ENCODE measurements around the gene SV2C. TPM values are rescaled to one million over a fixed set of nuclear protein-coding genes. Genes with fewer than 3 reads are reported as not detected.
"Not testable (repeated sequence)": the region's sequence is repeated elsewhere in the genome, so short reads cannot be mapped to it uniquely, and the experiment has no call there.

SV2C gene
- total RNA-seq, 1 donor from 2014 or later = 0.05 TPM

DNA sequence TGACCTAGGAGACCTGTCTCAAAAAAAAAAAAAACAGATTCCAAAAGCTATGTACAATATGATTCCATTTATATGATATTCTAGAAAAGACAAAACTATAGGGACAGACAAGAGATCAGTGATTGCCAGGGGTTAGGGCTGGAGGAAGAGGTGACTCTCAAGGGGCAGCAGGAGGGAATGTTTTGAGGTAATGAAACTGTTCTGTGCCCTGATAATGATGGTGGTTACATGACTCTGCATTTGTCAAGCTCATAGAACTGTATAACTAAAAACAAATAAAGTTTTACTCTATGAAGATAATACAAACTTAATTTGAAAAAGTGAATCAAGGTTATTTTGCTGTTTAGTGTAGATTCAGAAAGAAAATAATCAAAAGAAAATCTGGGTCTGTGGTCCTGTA lies 194.6 kb downstream of the SV2C start:
- DNase-seq = no peak
- no peak for ATAC-seq
- intact Hi-C loops (cut with micrococcal nuclease) = no loop called here

DNA sequence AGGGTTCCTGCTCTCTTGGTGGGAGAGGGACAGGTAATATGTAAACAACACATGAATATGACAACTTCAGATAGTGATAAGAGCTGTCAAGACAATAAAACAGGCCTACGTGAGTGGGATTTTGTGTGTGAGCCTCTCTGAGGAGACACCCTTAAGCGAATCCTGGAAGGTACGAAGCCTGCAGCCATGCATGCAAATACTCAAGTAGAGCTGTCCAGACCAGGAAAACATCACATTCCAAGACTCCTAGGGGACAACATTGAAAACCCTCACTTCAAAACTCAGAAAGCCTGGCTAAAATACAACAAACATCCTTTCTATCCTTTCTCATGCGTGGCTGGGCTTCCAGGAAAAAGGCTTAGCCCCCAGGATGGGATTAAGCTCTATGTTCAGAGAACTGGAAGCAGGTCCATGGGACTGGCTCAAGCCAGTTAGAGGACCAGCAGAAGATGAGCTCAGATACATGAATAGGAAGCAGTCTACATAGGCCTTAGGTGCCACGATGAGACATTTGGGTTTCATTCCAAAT lies 195.1 kb downstream of the SV2C start:
- DNase-seq = no peak
- ATAC-seq = no peak
- intact Hi-C loops (cut with micrococcal nuclease) = no loop called here

DNA sequence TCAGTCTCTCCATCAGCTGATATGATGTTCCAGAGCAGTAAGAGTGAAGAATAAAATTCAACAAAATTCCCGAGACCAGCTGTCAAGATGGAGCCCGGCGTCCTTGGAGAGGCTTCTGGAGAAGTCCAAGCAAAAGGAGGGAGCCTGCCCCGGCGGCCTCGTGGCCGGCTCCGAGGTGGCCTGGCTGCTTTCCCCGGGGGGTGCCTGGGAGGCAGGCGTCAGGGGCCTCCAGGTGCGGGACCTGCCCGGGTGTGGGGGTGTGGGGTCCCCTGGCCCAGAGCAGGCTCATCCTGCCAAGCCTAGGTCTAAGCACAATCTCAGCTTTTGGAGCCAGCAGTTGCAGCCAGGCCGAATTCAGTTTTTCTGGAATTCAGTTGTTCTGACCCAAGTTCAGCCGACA lies 197.3 kb downstream of the SV2C start:
- intact Hi-C loops (cut with micrococcal nuclease) = no loop called here
- ATAC-seq (no peak), DNase-seq (no peak)

DNA sequence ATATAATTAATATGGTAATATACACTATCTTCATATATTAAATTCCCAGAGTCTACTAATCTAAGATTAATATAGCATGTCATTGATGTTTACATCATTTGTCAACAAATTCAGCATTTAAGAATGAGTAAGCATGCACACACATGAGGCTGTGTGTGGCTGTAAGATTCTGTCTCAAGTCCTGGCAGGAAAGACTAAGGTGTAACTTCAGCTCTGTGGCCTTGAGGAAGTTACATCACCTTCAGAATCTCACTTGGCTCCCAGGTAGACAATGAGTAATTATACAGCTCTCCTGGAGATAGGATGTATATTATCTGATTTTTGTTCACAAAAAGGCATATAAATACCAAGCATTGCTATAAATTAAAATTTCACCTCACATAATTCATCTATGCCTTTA lies 200.5 kb downstream of the SV2C start:
- no peak for DNase-seq
- intact Hi-C loops (cut with micrococcal nuclease) = no loop called here
- no peak for ATAC-seq

DNA sequence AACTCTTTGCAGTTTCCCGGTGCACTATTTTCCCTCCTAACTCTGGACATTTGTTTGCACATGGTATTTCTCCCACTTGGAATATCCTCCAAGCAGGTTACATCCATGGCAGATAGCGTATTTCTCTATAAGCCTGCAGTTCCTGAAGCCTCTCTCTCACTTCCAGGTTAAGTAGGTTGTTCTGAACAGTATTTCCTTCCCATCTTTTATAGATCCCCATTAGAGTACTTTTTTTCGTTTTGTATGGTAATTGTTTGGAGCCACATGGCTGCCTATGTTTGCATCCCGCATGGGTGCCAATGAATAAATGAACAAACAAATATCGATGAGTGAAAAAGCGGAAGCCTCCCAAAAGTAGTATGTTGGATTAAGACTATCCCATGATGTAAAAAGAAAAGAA lies 206.5 kb downstream of the SV2C start:
- no peak for DNase-seq
- ATAC-seq = no peak
- intact Hi-C loops (cut with micrococcal nuclease) = no loop called here

GRCh38 chr5:76290321-76290757 lies 207.2 kb downstream of the SV2C start:
- no peak for ATAC-seq
- intact Hi-C loops (cut with micrococcal nuclease) = no loop called here
- no peak for DNase-seq

GRCh38 chr5:76291305-76292077 lies 208.3 kb downstream of the SV2C start:
- DNase-seq = no peak
- ATAC-seq = no peak
- intact Hi-C loops (cut with micrococcal nuclease) = no loop called here

DNA sequence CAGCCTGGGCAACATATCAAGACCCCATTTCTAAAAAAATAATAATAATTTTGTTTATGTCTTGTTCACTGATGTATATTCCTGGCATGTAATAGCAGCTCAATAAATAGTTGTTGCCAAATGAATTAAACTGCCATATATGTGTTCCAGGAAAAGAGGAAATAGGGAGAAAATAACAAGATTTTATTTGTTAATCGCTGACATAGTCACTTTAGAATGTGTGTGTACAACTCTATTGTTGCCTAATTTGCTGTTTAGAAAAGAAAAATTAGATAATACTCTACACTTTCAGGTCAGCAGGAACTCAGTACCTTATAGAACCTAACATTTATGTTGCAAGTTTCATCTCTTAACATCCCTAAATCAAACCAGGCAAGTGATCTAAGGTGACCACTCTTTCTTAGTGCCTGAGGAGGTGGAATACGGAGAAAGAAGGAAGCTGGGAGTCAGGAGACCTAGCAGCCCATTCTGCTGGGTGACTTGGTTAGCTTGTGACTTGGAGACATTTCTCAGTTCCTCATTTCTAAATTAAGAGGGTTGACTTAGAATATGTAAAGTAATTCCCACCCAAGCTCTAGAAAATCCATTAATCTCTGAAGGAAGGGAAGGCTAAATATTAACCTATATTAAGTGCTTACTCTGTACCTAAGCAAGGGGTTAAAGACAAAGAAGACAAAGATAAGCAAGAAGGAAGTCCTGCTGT lies 209.6 kb downstream of the SV2C start:
- intact Hi-C loops (cut with micrococcal nuclease) = no loop called here
- peak; percentile 50 for ATAC-seq

DNA sequence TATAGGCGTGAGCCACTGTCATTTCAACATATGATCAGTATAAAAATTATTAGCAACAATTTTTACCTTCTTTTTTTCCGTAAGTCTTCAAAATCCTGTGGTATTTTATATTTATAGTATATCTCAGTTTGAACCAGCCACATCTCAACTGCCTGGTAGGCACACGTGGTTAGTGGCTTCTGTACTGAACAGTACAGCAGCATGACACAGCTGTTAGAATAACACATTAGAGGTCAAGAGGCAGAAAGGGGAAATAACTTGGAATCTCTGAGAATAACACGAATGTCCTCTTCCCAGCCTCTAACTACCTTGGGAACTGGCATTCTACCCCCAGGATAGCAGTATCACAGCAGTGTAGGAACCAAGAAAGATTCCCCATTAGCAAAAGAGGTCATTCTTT lies 211.4 kb downstream of the SV2C start:
- DNase-seq (no peak), ATAC-seq (peak; percentile 51)
- intact Hi-C loops (cut with micrococcal nuclease) = no loop called here

More for the DNA sequence above, 209.6 kb downstream of the SV2C start:
- DNase-seq = no peak

DNA sequence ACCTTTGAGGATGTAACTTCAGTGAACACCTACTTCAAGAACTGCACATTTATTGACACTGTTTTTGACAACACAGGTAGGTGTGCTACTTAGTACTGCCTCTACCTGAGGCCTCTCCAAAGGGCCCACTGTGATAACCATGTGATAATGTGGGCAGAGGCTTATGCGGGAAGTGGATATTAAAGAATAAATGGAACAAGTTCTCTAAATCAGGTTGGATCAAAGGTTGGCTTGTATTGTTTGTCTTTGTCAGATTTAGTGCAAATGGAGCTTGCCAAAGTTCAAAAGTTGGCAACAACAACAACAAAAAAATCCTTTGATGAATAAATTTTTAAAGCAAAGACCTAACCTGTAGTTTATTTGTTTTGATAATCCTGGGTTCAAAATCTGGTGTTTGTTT lies 215.7 kb downstream of the SV2C start:
- ATAC-seq (no peak), DNase-seq (no peak)
- intact Hi-C loops (cut with micrococcal nuclease) = no loop called here

DNA sequence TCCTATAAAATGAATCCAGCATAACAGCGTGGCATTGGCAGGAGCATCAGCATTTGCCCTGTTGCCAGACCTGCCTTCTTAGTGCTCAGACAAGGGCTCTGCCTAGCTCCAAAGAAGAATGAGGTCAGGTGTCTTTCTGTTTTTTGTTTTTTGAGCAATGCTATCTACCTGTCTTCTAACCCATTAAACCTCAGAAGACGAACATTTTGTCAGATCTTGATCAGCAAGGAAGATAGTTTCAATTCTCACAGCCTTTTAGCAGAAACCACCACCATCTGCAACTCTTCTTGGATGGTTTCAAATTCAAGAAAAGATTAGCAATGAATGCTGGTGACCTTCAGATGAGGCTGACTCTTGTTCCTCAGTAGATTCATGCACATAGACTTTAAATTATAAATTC lies 216.4 kb downstream of the SV2C start:
- intact Hi-C loops (cut with micrococcal nuclease) = no loop called here
- ATAC-seq (no peak), DNase-seq (no peak)

- ATAC-seq; intact Hi-C loops (cut with micrococcal nuclease); DNase-seq: not testable (repeated sequence)
Measured at GRCh38 chr5:76301932-76302331, 218.7 kb downstream of the SV2C start.

DNA sequence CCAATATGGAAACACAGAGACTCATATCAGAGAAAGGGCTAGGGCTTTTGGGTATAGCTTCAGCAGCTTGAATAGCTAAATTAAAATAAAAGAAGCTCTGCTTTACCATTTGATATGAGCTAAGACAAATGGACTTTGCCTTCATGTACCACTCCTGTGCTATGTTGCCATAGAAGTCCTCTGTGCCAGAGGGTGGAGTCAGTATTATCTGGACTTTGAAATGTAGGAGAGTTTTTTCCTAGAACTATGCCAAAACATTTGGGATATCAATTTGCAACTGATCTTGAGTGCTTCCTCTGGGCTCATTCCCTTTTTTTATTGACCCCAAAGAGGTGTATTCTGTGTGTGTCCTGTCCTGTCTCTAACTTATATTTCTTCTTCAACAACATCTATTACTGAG lies 219.5 kb downstream of the SV2C start:
- ATAC-seq; DNase-seq; intact Hi-C loops (cut with micrococcal nuclease): not testable (repeated sequence)

DNA sequence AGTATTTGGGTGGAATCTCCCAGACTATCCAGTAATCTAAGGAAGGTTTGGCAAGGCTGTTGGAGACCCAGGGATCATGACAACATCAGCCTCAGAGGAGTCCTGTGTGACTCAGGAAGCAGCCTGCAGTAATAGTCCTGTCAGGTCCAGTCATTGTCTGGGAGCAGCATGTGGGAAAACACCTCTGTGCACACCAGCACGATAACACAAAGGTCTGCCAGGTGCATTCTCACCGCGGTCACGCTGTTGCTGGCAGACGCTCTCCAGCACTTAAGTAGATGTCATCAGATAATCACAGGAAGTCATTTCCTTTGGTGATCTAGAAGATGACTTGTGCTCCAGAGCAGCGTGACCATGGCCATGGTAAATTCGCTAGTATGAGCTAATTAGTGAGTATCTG lies 220.7 kb downstream of the SV2C start:
- no peak for DNase-seq
- no peak for ATAC-seq
- intact Hi-C loops (cut with micrococcal nuclease) = no loop called here

GRCh38 chr5:76305269-76305668 lies 222.1 kb downstream of the SV2C start:
- ATAC-seq (peak; percentile 88), DNase-seq (no peak)
- intact Hi-C loops (cut with micrococcal nuclease) = no loop called here

DNA sequence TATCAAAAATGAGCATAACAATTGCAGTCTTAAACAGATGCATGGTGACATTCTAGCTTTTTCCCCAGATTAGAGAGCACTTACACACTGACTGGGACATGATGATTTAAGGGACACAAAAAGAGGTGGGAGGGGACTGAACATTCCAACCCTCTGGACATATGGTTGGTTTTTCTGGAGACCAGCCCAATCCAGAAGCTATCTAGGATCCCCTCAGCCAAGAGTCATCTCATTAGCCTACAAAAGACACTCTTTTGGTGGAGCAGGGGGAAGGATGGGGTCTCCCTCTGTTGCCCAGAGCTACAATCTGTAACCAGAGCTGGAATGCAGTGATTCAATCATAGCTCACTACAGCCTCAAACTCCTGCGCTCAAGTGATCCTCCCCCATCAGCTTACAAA lies 222.6 kb downstream of the SV2C start:
- intact Hi-C loops (cut with micrococcal nuclease) = no loop called here
- ATAC-seq (peak; percentile 17), DNase-seq (no peak)

DNA sequence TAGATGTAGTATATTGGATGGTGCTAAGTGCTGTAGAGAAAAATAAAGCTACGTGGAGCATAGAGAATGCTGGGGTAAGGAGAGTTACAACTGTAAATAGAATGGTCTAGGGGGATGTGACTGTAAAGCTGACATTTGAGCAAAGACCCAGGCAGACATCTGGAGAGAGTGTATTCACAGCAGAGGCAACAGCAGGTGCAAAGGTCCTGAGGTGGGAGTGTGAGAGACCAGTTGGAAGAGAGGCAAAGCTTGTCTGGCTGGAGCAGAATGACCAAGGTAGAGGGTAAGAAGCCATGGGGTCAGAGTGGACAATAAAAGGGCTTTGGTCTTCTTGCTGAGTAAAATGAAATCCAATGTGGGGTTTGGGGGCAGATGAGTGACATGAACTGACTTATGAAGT lies 227.0 kb downstream of the SV2C start:
- DNase-seq = no peak
- no peak for ATAC-seq
- intact Hi-C loops (cut with micrococcal nuclease) = no loop called here

DNA sequence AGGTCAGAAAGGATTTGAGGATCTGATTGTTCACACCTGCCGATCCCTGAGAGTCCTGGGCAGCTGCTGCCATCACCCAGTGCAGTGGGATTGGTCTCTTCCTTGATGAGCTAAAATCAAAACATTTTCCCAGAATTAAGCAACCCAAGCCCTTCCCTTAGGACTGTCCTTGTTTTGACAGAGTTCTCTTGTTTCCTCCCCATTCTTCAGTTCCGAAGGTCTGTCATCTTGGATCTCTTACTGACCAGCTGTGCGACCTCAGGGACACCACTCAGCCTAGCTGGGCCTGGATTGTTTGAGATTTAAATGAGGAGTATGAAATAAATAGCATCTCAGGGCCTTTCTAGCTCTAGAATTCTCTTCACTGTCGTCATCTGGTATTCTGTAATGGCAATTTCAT lies 229.6 kb downstream of the SV2C start:
- DNase-seq (no peak), ATAC-seq (peak; percentile 29)
- intact Hi-C loops (cut with micrococcal nuclease) = no loop called here

DNA sequence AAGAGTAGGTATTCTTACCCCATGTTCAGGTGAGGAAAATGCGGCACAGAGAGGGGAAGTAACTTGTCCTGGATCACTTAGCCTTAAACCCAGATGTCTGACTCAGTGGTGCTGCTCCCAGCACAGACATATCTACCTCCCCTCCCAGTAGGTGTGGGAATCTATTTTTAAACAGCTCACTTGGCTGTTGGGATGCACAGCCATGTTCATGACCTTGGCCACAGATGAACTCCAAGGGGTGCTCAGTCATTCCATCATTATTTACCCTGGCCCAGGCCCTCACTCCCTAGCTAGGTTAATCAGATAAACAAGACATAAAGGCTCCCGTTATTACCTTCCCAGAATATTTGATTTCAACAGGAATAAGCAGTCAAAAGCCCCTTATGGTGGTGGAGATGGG lies 231.5 kb downstream of the SV2C start:
- ATAC-seq (peak; percentile 79), DNase-seq (no peak)
- intact Hi-C loops (cut with micrococcal nuclease) = no loop called here

DNA sequence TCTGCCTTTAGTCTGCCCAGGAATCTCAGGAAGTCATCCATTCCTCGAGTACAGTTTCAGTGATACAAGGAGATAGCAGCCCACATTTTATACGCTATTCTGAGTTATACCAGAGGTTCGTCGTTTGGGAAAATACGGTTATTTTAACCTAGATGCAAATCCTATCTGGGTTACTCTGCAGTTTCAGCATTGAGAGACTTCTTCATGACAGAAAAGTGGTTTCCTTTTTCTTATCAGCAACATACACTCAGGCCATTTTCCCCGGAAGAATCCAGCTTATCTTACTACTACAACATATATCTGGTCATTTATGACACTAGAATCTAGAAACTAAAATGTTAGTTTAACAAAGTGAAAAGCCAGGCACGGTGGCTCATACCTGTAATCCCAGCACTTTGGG lies 236.5 kb downstream of the SV2C start:
- ATAC-seq = no peak

GRCh38 chr5:76323494-76323893 lies 240.3 kb downstream of the SV2C start:
- intact Hi-C loops (cut with micrococcal nuclease); ATAC-seq; DNase-seq: not testable (repeated sequence)

More for the DNA sequence above, 236.5 kb downstream of the SV2C start:
- no peak for DNase-seq
- intact Hi-C loops (cut with micrococcal nuclease) = no loop called here

Data from left ventricle myocardium superior (tissue), 1 donor.